GM12878 (cell line): ENCODE results near the gene ZNF827. TPM values are rescaled to one million over a fixed set of nuclear protein-coding genes. Genes with fewer than 3 reads are reported as not detected.

Source experiments
- CHD4 ChIP-seq: fragments of 200-600 bp; sonication (generic); IDR thresholded peaks from 2 replicates; pipeline ENCODE4 v1.6.1; 2016; ENCODE audit warnings: mild to moderate bottlenecking
- CUX1 ChIP-seq: IDR thresholded peaks from 2 replicates; pipeline ENCODE4 v1.6.1; 2012; ENCODE audit warnings: improper control_type of control experiment, low read depth, low read length; ENCODE audit not compliant: insufficient replicate concordance
- ZBTB40 ChIP-seq: fragments of 450-650 bp; IDR thresholded peaks from 2 replicates; pipeline ENCODE4 v1.6.1; 2016; ENCODE audit warnings: mild to moderate bottlenecking, moderate library complexity, borderline replicate concordance
- polyA plus RNA-seq, 11 experiments: library from polyadenylated mRNA; depleted of rRNA in 4 of 11; unstranded in 6 of 11; stranded (reverse) in 5 of 11; fragments of >200 nt; fragmentation: Nextera tagmentation in 4 of 11; fragmentation: Illumina TruSeq in 1 of 11; extraction: Ambion mirVana in 4 of 11; extraction: Trizol in 1 of 11; gene quantifications; 1 replicate in 1 of 11; 2 replicates in 10 of 11; pipeline versions ENCODE4 v1.2.1 to v1.2.3, GENCODE V29; 2011 to 2016; ENCODE audit warnings: inconsistent platforms in 2 of 11, missing spikeins in 2 of 11, low read depth in 1 of 11
- total RNA-seq, 4 experiments: library from RNA; depleted of rRNA in 3 of 4; stranded (reverse); fragments of >200 nt in 3 of 4; fragmentation: Illumina TruSeq in 1 of 4; extraction: Trizol in 1 of 4; gene quantifications; 2 replicates each; pipeline versions ENCODE4 v1.2.1 to v1.2.3, GENCODE V29; 2013 to 2021

Gene ZNF827
- total and polyA plus RNA-seq, 10 of the 15 experiments (the other 5 are each of a cell fraction or from before 2014, with no cell fraction given), result 3.8 to 31.5 (median 13.6) TPM

GRCh38 chr4:145979160-145979559 lies 40.5 kb upstream of the ZNF827 start (continued):
- TF ChIP-seq CUX1 (no peak), CHD4 (no peak), ZBTB40 (no peak)
- TF ChIP-seq, all 136 proteins: peak for 0
